Measurements from ENCODE around the gene SOWAHC.

SOWAHC gene

GRCh38 chr2:109648041-109648527 lies 33.9 kb downstream of the SOWAHC start:
- DNase-seq: no peak

- no peak for DNase-seq
Measured at GRCh38 chr2:109649736-109650695, 35.9 kb downstream of the SOWAHC start.

- DNase-seq: no peak
Measured at GRCh38 chr2:109654326-109655050, 40.3 kb downstream of the SOWAHC start.

- DNase-seq: no peak
Measured at GRCh38 chr2:109655287-109655686, 41.1 kb downstream of the SOWAHC start.

- no peak for DNase-seq
Measured at GRCh38 chr2:109659396-109660045, 45.4 kb downstream of the SOWAHC start.

GRCh38 chr2:109660046-109660860 lies 46.1 kb downstream of the SOWAHC start:
- no peak for DNase-seq

- no peak for DNase-seq
Measured at GRCh38 chr2:109662889-109663288, 48.7 kb downstream of the SOWAHC start.

GRCh38 chr2:109663721-109664120 lies 49.6 kb downstream of the SOWAHC start:
- no peak for DNase-seq

GRCh38 chr2:109666466-109666865 lies 52.3 kb downstream of the SOWAHC start:
- DNase-seq: no peak
